ENCODE data around the gene DMXL2. TPM values are rescaled to one million over a fixed set of nuclear protein-coding genes. Genes with fewer than 3 reads are reported as not detected.

DMXL2 gene
- total and polyA plus RNA-seq, 9 of the 15 experiments (the other 6 are each of a cell fraction or from before 2014, with no cell fraction given), result 9.3 to 57.7 (median 30.7) TPM

GRCh38 chr15:51579012-51579411 is 43.6 kb downstream of the DMXL2 start (continued):
- TF ChIP-seq ZBTB17 (CRISPR knock-in tag; IDR thresholded peaks at IDR 0.05) (0 out of 2 replicates have a peak, but pooled peaks have one; percentile 49), ZNF639 (CRISPR knock-in tag; conservative IDR thresholded peaks at IDR 0.05 in 1 of 2, IDR thresholded peaks at IDR 0.05 in 1 of 2) (peak in 1 of 2 experiments; percentile 43; a peak in 1 of 4 replicates), MXD1 (CRISPR knock-in tag; IDR thresholded peaks at IDR 0.05; ENCODE audit: borderline replicate concordance, poor library complexity, severe bottlenecking) (no peak), MAFF (IDR thresholded peaks at IDR 0.05; ENCODE audit: low read length) (no peak), BACH1 (tag; IDR thresholded peaks at IDR 0.05) (peak; percentile 29), HEY1 (CRISPR knock-in tag; IDR thresholded peaks at IDR 0.05; ENCODE audit: borderline replicate concordance) (no peak), NFYB (IDR thresholded peaks at IDR 0.05; ENCODE audit: extremely low read depth, insufficient read length) (no peak), PHF21A (IDR thresholded peaks at IDR 0.05; ENCODE audit: borderline replicate concordance, low read depth) (no peak), ZNF589 (CRISPR knock-in tag; IDR thresholded peaks at IDR 0.05; ENCODE audit: low read depth) (peak; percentile 82), ZNF592 (IDR thresholded peaks at IDR 0.05) (peak; percentile 64), NCOA4 (IDR thresholded peaks at IDR 0.05; ENCODE audit: partially characterized antibody) (no peak), ZSCAN29 (IDR thresholded peaks at IDR 0.05) (no peak), ZFP91 (CRISPR knock-in tag; IDR thresholded peaks at IDR 0.05) (no peak)
